Measurements from ENCODE around the gene RFC4.

RFC4 gene

DNA sequence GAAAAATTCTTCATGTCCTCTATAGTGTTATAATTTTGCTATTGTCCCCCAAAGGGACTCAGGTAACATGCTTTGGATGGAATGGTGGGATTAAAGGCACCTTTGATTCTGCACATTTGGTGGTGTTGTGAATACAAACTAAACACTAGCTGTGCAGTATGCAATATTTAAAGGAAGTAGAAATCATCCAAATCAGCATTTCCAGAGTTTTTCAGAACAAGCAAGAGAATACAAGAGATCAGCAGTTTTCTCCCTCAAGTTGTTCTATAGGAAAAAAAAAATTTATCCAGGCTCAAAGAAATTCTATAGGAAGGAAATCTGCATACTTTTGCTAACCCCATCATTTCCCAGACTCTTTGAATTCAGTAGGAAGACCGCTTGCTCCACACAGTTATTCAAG, 26.0 kb upstream of the RFC4 start:
- no peak overlapping the region for H3K4me3 ChIP-seq (ENCODE audit: low read depth, low read length)
- no peak for DNase-seq (ENCODE audit: low read depth)
- TF ChIP-seq, protein P1, sequence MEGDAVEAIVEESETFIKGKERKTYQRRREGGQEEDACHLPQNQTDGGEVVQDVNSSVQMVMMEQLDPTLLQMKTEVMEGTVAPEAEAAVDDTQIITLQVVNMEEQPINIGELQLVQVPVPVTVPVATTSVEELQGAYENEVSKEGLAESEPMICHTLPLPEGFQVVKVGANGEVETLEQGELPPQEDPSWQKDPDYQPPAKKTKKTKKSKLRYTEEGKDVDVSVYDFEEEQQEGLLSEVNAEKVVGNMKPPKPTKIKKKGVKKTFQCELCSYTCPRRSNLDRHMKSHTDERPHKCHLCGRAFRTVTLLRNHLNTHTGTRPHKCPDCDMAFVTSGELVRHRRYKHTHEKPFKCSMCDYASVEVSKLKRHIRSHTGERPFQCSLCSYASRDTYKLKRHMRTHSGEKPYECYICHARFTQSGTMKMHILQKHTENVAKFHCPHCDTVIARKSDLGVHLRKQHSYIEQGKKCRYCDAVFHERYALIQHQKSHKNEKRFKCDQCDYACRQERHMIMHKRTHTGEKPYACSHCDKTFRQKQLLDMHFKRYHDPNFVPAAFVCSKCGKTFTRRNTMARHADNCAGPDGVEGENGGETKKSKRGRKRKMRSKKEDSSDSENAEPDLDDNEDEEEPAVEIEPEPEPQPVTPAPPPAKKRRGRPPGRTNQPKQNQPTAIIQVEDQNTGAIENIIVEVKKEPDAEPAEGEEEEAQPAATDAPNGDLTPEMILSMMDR (conservative IDR thresholded peaks at IDR 0.05; ENCODE audit: low read depth, low read length), result no peak

- TF ChIP-seq, protein P1 (conservative IDR thresholded peaks at IDR 0.05; ENCODE audit: low read depth, low read length), result no peak
- H3K4me3 ChIP-seq (ENCODE audit: low read depth, low read length), result no peak overlapping the region
- DNase-seq (ENCODE audit: low read depth), result no peak
Observed at GRCh38 chr3:186831798-186832197, 25.5 kb upstream of the RFC4 start.

GRCh38 chr3:186828340-186828739, 22.1 kb upstream of the RFC4 start:
- no peak for DNase-seq (ENCODE audit: low read depth)
- TF ChIP-seq, protein P1 (conservative IDR thresholded peaks at IDR 0.05; ENCODE audit: low read depth, low read length), result no peak
- H3K4me3 ChIP-seq (ENCODE audit: low read depth, low read length), result no peak overlapping the region

GRCh38 chr3:186826976-186827857, 20.9 kb upstream of the RFC4 start:
- H3K4me3 ChIP-seq (ENCODE audit: low read depth, low read length), result peak overlapping the region; percentile 66
- TF ChIP-seq, protein P1 (conservative IDR thresholded peaks at IDR 0.05; ENCODE audit: low read depth, low read length), result no peak
- DNase-seq (ENCODE audit: low read depth), result peak; percentile 75

DNA sequence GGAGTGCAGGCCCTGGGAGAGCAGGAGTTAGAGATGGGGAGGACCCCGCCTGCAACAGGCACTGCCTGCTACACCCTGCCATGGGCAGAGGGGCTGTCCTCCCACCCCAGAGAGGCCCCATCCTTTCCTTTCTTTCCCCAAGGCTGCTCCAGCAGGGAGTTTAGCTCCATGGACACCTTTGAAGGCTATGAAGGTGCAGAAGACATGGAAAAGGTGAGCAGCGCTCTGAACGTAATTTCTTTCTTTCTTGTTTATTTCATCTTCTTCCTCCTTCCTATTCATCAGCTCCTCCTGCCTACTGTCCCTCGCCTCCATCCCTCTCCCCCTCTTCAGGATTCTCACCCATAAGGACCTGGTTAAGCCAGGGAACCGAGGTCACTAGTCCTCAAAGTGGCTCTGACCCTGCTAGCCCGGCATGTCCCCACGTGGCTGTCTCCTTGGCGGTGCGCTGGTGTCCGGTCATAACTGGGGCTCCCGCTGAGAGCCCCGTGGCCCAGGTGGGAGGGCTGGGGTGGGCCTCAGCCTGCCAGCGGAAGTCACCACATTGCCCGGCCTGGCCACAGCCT, 20.2 kb upstream of the RFC4 start:
- no peak for DNase-seq (ENCODE audit: low read depth)
- H3K4me3 ChIP-seq (ENCODE audit: low read depth, low read length), result peak overlapping the region; percentile 66
- TF ChIP-seq, protein P1 (conservative IDR thresholded peaks at IDR 0.05; ENCODE audit: low read depth, low read length), result no peak

- TF ChIP-seq, protein P1 (conservative IDR thresholded peaks at IDR 0.05; ENCODE audit: low read depth, low read length), result no peak
- peak overlapping the region; percentile 44 for H3K4me3 ChIP-seq (ENCODE audit: low read depth, low read length)
- no peak for DNase-seq (ENCODE audit: low read depth)
Observed at GRCh38 chr3:186825872-186826409, 19.7 kb upstream of the RFC4 start.
